Nephron (organoid): ENCODE measurements around the gene ACTR6.

Experiments used
- H3K27ac Mint-ChIP-seq, 3 experiments: 2 replicates each; pipeline ENCODE4 v1.8.0; 2020; ENCODE audit warnings: mixed read lengths in 3 of 3, mild to moderate bottlenecking in 2 of 3, moderate library complexity in 1 of 3
- H3K27me3 Mint-ChIP-seq: 2 replicates; pipeline ENCODE4 v1.8.0; 2021; ENCODE audit warnings: low read depth, mild to moderate bottlenecking, moderate library complexity, mixed read lengths
- H3K36me3 Mint-ChIP-seq: 2 replicates; pipeline ENCODE4 v1.8.0; 2020; ENCODE audit warnings: low read depth, mixed read lengths
- H3K4me1 Mint-ChIP-seq: 2 replicates; pipeline ENCODE4 v1.8.0; 2020; ENCODE audit warnings: mixed read lengths
- H3K4me3 Mint-ChIP-seq, 3 experiments: 2 replicates each; pipeline ENCODE4 v1.8.0; 2020; ENCODE audit warnings: mild to moderate bottlenecking in 3 of 3, mixed read lengths in 3 of 3, moderate library complexity in 2 of 3
- H3K9me3 Mint-ChIP-seq: 2 replicates; pipeline ENCODE4 v1.8.0; 2020; ENCODE audit warnings: mixed read lengths
- TF ChIP-seq, protein P1 (sequence below), 3 experiments: fragments of 200-600 bp; sonication (generic); IDR thresholded peaks; one replicate each; pipeline ENCODE4 v1.5.0; 2021; ENCODE audit warnings: antibody characterized with exemption in 3 of 3; ENCODE audit not compliant: unreplicated experiment in 3 of 3

Gene ACTR6

DNA sequence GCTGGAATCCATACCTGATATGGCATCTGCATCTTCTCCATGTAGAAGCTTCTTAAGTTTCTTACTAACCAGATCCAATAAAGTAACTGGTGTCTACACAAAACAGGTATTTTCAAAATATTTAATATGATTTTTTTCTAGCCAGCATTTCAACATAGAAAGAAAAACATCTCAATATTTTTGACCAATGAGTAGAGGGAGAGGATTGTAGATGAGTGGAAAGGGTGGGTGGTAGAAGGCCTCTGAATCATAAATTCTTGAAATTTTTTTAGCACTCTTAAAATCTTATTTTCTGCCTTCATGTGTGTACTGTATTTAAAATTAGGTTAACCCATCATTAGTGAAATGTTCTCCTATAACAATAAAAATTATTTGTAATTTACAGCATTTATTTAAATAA, 48.3 kb downstream of the ACTR6 start:
- Mint-ChIP-seq H3K4me1 (no peaks in the 10 kb centered on the region), H3K36me3 (no peaks in the 10 kb centered on the region), H3K9me3 (no peaks in the 10 kb centered on the region), H3K4me3 (no peak overlapping the region), H3K27me3 (peaks cover 4% of the 10 kb centered on the region), H3K27ac (no peak overlapping the region)
- TF ChIP-seq, protein P1, sequence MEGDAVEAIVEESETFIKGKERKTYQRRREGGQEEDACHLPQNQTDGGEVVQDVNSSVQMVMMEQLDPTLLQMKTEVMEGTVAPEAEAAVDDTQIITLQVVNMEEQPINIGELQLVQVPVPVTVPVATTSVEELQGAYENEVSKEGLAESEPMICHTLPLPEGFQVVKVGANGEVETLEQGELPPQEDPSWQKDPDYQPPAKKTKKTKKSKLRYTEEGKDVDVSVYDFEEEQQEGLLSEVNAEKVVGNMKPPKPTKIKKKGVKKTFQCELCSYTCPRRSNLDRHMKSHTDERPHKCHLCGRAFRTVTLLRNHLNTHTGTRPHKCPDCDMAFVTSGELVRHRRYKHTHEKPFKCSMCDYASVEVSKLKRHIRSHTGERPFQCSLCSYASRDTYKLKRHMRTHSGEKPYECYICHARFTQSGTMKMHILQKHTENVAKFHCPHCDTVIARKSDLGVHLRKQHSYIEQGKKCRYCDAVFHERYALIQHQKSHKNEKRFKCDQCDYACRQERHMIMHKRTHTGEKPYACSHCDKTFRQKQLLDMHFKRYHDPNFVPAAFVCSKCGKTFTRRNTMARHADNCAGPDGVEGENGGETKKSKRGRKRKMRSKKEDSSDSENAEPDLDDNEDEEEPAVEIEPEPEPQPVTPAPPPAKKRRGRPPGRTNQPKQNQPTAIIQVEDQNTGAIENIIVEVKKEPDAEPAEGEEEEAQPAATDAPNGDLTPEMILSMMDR (IDR thresholded peaks at IDR 0.05; ENCODE audit: unreplicated experiment in 3 of 3) = no peak

GRCh38 chr12:100249941-100250340, 49.3 kb downstream of the ACTR6 start:
- H3K27me3 Mint-ChIP-seq = peaks cover 4% of the 10 kb centered on the region
- no peak overlapping the region for H3K4me3 Mint-ChIP-seq
- no peaks in the 10 kb centered on the region for H3K9me3 Mint-ChIP-seq
- no peak overlapping the region for H3K27ac Mint-ChIP-seq
- H3K36me3 Mint-ChIP-seq = no peaks in the 10 kb centered on the region
- H3K4me1 Mint-ChIP-seq = no peaks in the 10 kb centered on the region
- TF ChIP-seq, protein P1 (IDR thresholded peaks at IDR 0.05; ENCODE audit: unreplicated experiment in 3 of 3) = no peak

- H3K4me1 Mint-ChIP-seq = no peaks in the 10 kb centered on the region
- H3K36me3 Mint-ChIP-seq = no peaks in the 10 kb centered on the region
- no peak overlapping the region for H3K4me3 Mint-ChIP-seq
- TF ChIP-seq, protein P1 (IDR thresholded peaks at IDR 0.05; ENCODE audit: unreplicated experiment in 3 of 3) = no peak
- no peaks in the 10 kb centered on the region for H3K9me3 Mint-ChIP-seq
- peak overlapping the region; percentile 70 to 90 (median 85) for H3K27ac Mint-ChIP-seq
- no peaks in the 10 kb centered on the region for H3K27me3 Mint-ChIP-seq
Measured at GRCh38 chr12:100251917-100252316, 51.3 kb downstream of the ACTR6 start.

GRCh38 chr12:100253437-100253836, 52.8 kb downstream of the ACTR6 start:
- Mint-ChIP-seq H3K27ac (peak overlapping the region in 2 of 3 experiments; percentile 21 to 22), H3K4me1 (no peaks in the 10 kb centered on the region), H3K36me3 (no peaks in the 10 kb centered on the region), H3K4me3 (no peak overlapping the region), H3K9me3 (no peaks in the 10 kb centered on the region), H3K27me3 (no peaks in the 10 kb centered on the region)
- TF ChIP-seq, protein P1 (IDR thresholded peaks at IDR 0.05; ENCODE audit: unreplicated experiment in 3 of 3) = no peak

DNA sequence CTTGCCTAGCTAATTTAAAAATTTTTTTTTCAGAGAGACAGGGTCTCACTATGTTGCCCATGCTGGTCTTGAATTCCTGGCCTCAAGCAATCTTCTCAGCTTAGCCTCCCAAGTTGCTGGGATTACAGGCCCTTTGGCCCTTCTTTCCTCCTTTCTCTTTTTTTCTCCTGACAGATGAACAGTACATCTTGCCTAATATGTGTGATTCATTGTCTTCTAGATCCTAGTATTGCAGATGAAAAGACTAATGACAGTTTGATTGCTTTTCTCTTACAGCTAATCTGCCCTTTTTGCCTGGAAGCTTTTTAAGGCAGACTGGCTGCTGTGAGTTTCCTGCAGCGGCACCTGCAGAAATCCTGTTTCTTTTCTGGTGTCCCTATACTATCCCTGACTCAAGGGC, 54.3 kb downstream of the ACTR6 start:
- Mint-ChIP-seq H3K9me3 (no peaks in the 10 kb centered on the region), H3K27ac (peak overlapping the region in 1 of 3 experiments; percentile 75), H3K27me3 (no peaks in the 10 kb centered on the region), H3K36me3 (no peaks in the 10 kb centered on the region), H3K4me1 (no peaks in the 10 kb centered on the region), H3K4me3 (no peak overlapping the region)
- TF ChIP-seq, protein P1 (IDR thresholded peaks at IDR 0.05; ENCODE audit: unreplicated experiment in 3 of 3) = no peak

DNA sequence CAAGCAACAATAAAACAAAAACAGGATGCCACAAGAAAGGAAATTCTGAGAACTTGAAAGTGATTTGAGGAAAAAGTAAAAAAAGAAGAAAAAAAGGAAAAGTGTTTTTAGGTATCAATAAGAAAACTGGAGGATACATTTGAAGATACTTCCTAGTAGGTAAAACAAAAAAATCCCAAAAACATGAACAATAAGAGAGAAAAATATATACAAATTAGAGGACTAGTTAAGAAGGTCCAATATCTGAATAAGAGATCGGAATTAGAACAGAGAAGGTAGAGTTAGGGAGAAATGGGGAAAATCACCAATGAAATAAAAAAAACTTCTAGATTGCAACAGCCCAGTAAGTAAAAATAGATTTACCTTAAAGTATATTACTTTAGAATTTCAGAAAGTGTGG, 57.5 kb downstream of the ACTR6 start:
- H3K27me3 Mint-ChIP-seq = no peaks in the 10 kb centered on the region
- no peak overlapping the region for H3K27ac Mint-ChIP-seq
- H3K9me3 Mint-ChIP-seq = no peaks in the 10 kb centered on the region
- no peak overlapping the region for H3K4me3 Mint-ChIP-seq
- no peaks in the 10 kb centered on the region for H3K4me1 Mint-ChIP-seq
- TF ChIP-seq, protein P1 (IDR thresholded peaks at IDR 0.05; ENCODE audit: unreplicated experiment in 3 of 3) = no peak
- no peaks in the 10 kb centered on the region for H3K36me3 Mint-ChIP-seq
